Measurements from ENCODE around the gene FMO1.

The FMO1 gene

DNA sequence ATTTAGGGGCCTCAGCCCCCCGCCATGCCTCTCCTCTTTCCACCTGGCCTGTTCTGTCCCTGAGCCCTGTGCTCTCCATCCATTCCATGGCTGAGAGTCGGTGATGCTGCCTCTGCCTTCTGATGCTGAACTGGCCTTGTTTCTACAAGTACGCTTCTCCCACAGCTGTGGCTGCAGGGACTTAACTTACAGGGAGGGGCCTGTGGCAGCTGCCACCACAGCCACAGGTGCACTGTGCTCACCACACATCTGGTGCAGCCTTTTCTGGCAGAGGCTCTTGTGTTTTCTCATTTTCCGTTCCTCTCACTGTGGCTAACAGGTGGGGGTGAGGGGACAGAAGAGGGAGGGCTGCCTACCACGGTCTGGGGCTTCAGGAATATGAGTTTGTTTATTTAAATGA lies 4.2 kb downstream of the FMO1 start:
- Histone ChIP-seq H3K27me3 (no peaks in the 10 kb centered on the region), H3K27ac (no peak overlapping the region), H4K20me1 (no peaks in the 10 kb centered on the region), H3K4me1 (peaks cover 9% of the 10 kb centered on the region), H3K4me2 (peak overlapping the region; percentile 3; the same call in 1 of the 2 replicates), H3K36me3 (no peaks in the 10 kb centered on the region), H3K9me3 (no peaks in the 10 kb centered on the region), H3K4me3 (no peak overlapping the region), H3K9ac (no peak overlapping the region)
- no peak for TF ChIP-seq Cebpa-rat (IDR thresholded peaks at IDR 0.05)

DNA sequence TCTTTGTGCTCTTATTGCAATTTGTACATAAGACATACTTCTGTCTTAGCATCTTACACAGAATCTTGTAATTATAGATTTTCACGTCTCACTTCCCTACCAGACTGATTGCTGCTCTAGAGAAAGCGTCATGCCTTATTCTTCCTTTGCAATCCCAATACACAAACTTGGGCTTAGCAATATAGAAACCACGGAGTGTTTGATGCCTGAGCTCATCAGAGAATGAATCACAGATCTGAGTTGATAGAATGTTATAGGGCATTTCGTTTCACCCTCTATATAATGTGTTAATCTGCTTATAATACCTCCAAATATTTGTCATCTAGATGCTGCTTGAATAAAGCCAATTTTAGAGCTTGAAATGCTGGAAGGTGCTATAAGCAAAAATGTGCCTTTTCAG lies 6.6 kb downstream of the FMO1 start:
- no peak overlapping the region for H3K4me2 ChIP-seq
- peaks cover 9% of the 10 kb centered on the region for H3K4me1 ChIP-seq
- no peak for TF ChIP-seq Cebpa-rat (IDR thresholded peaks at IDR 0.05)

DNA sequence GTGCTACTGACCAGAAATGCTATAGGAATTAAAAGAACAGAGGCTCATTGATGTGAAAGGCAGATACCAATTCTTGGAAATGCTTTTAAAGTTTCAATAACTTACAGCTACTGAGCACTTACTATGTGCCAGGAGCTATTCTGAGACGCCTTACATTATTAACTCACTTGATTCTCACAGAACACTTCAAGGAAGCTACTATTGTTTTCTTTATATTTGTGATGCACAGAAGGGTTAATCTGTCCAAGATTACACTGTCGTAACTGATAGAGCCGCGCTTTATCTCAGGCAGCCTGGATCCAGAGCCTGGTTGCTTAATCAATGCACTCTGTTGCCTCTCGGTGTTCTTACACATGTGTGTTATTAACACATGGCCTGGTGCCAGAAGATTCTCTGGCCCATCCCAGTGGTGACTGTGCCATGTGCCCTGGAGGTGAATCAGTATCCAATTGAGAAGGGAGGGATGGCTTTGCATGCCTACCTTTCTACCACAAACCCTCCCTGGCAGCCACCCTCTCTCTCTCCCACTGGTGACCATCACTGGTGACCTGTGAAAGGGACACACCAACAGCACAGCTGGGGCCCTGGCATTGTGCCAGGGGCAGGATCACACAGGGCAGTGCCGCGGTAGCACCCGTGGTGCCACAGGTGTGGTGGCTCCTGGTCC lies 8.8 kb downstream of the FMO1 start:
- Histone ChIP-seq H3K36me3 (no peaks in the 10 kb centered on the region), H3K9ac (no peak overlapping the region), H3K27me3 (no peaks in the 10 kb centered on the region), H3K9me3 (no peaks in the 10 kb centered on the region), H3K4me2 (no peak overlapping the region), H3K4me3 (no peak overlapping the region), H4K20me1 (no peaks in the 10 kb centered on the region), H3K4me1 (peaks cover 8% of the 10 kb centered on the region), H3K27ac (no peak overlapping the region)
- TF ChIP-seq Cebpa-rat (IDR thresholded peaks at IDR 0.05): no peak

More for the DNA sequence above, 6.6 kb downstream of the FMO1 start:
- Histone ChIP-seq H3K4me3 (no peak overlapping the region), H4K20me1 (no peaks in the 10 kb centered on the region), H3K9ac (no peak overlapping the region), H3K27ac (no peak overlapping the region), H3K27me3 (no peaks in the 10 kb centered on the region), H3K9me3 (no peaks in the 10 kb centered on the region), H3K36me3 (no peaks in the 10 kb centered on the region)

DNA sequence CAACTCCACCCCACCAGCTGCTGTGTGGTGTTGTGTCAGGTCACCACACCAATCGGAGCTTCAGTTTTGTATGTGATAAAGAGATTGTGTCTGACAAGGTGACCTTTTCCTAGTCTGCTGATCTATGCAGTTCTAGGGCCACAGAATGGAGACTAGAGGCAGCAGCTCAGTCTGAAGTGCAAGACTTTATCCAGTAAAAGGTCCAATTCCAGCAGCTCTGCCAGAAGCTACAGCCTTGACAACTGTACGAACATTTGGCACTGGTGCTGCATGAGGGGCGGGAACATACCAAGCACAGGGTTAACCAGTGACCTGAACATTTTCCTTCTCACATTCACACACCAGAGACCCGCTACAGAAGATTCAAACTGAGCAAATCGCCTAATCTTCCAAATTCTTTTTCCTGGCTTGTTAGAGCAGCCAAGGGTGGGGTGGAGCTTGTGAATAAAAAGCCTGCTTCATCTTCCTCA lies 9.3 kb downstream of the FMO1 start:
- no peak for TF ChIP-seq Cebpa-rat (IDR thresholded peaks at IDR 0.05)
- Histone ChIP-seq H3K4me2 (no peak overlapping the region), H3K4me1 (peaks cover 2% of the 10 kb centered on the region; the same call in 1 of the 2 replicates), H3K27ac (no peak overlapping the region), H3K4me3 (no peak overlapping the region), H4K20me1 (no peaks in the 10 kb centered on the region), H3K9ac (no peak overlapping the region), H3K27me3 (no peaks in the 10 kb centered on the region), H3K9me3 (no peaks in the 10 kb centered on the region), H3K36me3 (no peaks in the 10 kb centered on the region)

DNA sequence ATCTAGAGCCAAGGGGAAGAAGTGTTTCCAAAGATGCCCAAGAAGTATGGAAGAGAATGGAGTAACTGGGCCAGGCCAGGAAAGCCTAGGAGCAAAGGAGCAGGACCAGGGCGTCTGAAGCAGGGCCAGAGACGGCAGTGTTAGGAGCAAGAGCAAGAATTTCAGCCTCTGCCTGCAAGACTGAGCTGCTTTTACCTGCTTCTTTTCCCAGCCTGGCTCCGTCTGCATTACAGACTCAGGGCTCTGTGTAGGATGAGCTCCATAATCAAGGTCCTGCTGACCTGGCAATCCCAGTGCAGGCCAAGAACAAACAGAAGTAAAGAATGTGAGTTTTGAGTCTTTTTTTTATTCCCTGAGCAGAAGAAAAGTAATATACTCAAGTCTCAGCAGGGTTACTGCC lies 10.1 kb downstream of the FMO1 start:
- Histone ChIP-seq H3K4me3 (no peak overlapping the region), H3K9me3 (no peaks in the 10 kb centered on the region), H3K4me2 (no peak overlapping the region), H4K20me1 (no peaks in the 10 kb centered on the region), H3K27me3 (no peaks in the 10 kb centered on the region), H3K27ac (no peak overlapping the region), H3K9ac (no peak overlapping the region), H3K36me3 (no peaks in the 10 kb centered on the region), H3K4me1 (no peaks in the 10 kb centered on the region)
- no peak for TF ChIP-seq Cebpa-rat (IDR thresholded peaks at IDR 0.05)

DNA sequence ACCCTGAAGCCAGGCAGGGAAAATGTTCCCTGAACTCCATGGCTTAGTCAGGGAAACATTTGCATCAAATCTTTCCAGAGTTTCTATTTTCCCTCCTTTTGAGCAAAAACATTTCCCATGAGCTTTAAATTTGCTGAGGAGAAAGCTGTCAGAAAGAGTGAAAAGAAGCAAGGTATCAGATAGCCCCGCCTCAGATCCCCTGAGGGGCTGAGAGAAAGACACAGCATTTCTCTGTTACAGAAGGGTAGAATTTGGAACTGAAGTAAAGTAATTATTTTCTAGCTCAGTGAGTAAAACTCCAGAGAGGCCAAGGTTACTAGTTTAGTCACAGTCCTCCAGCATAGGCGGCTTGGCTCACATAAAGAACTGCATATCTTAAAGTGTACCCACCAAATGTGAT lies 10.6 kb downstream of the FMO1 start:
- H3K9me3 ChIP-seq: no peaks in the 10 kb centered on the region
- H3K4me2 ChIP-seq: no peak overlapping the region
- no peak overlapping the region for H3K4me3 ChIP-seq
- no peaks in the 10 kb centered on the region for H3K27me3 ChIP-seq
- H4K20me1 ChIP-seq: no peaks in the 10 kb centered on the region
- H3K27ac ChIP-seq: no peak overlapping the region
- no peaks in the 10 kb centered on the region for H3K36me3 ChIP-seq
- TF ChIP-seq Cebpa-rat (IDR thresholded peaks at IDR 0.05): no peak
- no peak overlapping the region for H3K9ac ChIP-seq
- H3K4me1 ChIP-seq: no peaks in the 10 kb centered on the region

DNA sequence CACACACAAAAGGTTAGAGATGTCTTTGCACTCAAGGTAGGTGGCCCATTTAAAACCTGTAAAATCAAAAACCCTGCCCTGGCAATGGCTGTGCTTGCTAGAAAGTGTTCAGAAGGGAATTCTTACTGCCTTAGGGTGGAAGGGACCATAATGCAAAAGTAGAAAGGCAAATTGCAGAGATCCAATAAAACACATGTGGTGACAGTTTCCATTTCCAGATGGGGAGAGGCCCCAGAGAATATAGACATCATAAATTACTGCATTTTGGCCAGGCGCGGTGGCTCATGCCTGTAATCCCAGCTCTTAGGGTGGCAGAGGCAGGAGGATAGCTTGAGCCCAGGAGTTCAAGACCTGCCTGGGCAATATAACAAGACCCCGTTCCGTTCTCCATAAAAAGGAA lies 13.0 kb downstream of the FMO1 start:
- H3K9ac ChIP-seq: no peak overlapping the region
- H3K27me3 ChIP-seq: no peaks in the 10 kb centered on the region
- no peaks in the 10 kb centered on the region for H3K36me3 ChIP-seq
- H3K4me1 ChIP-seq: no peaks in the 10 kb centered on the region
- H3K4me3 ChIP-seq: no peak overlapping the region
- no peak for TF ChIP-seq Cebpa-rat (IDR thresholded peaks at IDR 0.05)
- H3K27ac ChIP-seq: no peak overlapping the region
- H3K4me2 ChIP-seq: no peak overlapping the region
- no peaks in the 10 kb centered on the region for H4K20me1 ChIP-seq
- no peaks in the 10 kb centered on the region for H3K9me3 ChIP-seq

DNA sequence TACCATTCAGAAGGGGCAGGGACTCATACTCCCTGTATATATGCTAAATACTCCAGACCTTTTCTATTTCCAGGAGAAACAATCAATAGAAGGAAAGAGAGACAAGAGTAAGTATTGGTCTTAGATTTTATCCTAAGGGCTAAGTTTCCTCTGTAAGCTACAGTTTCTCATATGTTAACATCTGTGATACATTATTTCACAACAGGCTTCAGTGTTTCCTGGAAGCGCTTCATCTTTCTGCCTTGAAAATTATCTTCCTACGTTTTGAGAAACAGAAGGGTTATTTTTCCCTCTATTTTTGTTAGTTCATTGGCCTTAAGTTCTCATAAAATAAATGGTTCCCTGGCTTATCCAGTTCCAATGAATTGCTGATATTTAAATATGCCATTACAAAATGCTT lies 15.6 kb downstream of the FMO1 start:
- Histone ChIP-seq H4K20me1 (no peaks in the 10 kb centered on the region), H3K36me3 (no peaks in the 10 kb centered on the region), H3K27ac (no peak overlapping the region), H3K9me3 (no peaks in the 10 kb centered on the region), H3K27me3 (no peaks in the 10 kb centered on the region), H3K4me1 (no peaks in the 10 kb centered on the region), H3K4me2 (no peak overlapping the region), H3K9ac (no peak overlapping the region), H3K4me3 (no peak overlapping the region)
- TF ChIP-seq Cebpa-rat (IDR thresholded peaks at IDR 0.05): no peak

DNA sequence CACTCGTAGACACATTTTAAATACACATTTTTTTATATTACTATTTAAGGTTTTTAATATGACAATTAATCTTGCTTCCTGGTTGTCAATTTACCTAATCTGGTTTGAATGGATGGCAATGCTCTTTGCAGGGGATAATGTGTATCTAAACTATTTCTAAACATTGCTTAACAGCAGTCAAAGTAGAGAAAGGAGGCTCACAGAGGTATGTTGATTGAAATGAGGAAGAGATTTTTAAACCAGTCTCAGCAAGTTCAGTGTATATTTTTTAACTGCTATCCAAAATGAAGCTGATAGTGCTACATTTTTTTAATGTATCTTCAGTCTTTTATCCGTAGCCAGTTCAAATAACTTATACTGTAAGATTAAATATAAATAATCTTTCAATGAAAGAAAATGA lies 17.4 kb downstream of the FMO1 start:
- Histone ChIP-seq H4K20me1 (no peaks in the 10 kb centered on the region), H3K4me3 (no peak overlapping the region), H3K27me3 (no peaks in the 10 kb centered on the region), H3K9me3 (no peaks in the 10 kb centered on the region), H3K4me2 (no peak overlapping the region), H3K4me1 (no peaks in the 10 kb centered on the region), H3K9ac (no peak overlapping the region), H3K27ac (no peak overlapping the region), H3K36me3 (no peaks in the 10 kb centered on the region)
- TF ChIP-seq Cebpa-rat (IDR thresholded peaks at IDR 0.05): no peak

DNA sequence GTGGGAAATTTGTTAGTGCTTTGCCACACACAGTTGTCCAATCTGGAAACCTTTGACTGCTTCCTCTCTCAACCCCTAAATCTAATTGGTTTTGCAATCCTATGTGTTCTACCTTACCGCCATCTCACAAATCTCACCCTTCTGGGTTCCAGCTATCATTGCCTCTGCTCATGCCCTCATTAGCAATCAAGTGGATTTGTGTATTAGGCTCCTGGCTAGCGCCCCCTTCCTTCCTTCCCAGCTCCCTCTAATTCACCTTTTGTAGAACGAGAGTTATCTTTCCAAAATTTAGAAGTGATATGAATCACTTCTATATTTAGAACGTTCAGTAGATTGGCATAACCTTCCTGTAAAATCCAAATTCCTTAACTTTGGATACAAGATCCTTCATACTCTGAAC lies 18.6 kb downstream of the FMO1 start:
- H3K27ac ChIP-seq: no peak overlapping the region

DNA sequence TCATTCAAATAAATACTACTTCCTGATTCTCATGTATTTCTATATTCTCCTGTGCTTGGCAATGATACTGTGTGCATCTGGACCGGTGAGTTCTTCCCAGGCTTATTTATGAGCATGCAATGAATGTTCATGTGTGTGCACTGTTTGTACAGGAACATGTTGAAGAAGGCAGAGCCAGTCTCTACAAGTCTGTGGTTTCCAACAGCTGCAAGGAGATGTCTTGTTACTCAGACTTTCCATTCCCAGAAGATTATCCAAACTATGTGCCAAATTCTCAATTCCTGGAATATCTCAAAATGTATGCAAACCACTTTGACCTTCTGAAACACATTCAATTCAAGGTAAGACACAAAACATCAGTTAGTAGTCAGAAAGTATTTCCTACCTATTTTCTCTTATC lies 19.1 kb downstream of the FMO1 start:
- Histone ChIP-seq H3K4me2 (no peak overlapping the region), H3K4me1 (no peaks in the 10 kb centered on the region), H3K27me3 (no peaks in the 10 kb centered on the region), H4K20me1 (no peaks in the 10 kb centered on the region), H3K9me3 (no peaks in the 10 kb centered on the region), H3K36me3 (no peaks in the 10 kb centered on the region), H3K27ac (no peak overlapping the region), H3K9ac (no peak overlapping the region), H3K4me3 (no peak overlapping the region)
- no peak for TF ChIP-seq Cebpa-rat (IDR thresholded peaks at IDR 0.05)

More for the DNA sequence above, 18.6 kb downstream of the FMO1 start:
- H3K9me3 ChIP-seq: no peaks in the 10 kb centered on the region
- no peak overlapping the region for H3K4me2 ChIP-seq
- H4K20me1 ChIP-seq: no peaks in the 10 kb centered on the region
- TF ChIP-seq Cebpa-rat (IDR thresholded peaks at IDR 0.05): no peak
- no peak overlapping the region for H3K4me3 ChIP-seq
- H3K4me1 ChIP-seq: no peaks in the 10 kb centered on the region
- no peaks in the 10 kb centered on the region for H3K27me3 ChIP-seq
- H3K9ac ChIP-seq: no peak overlapping the region
- no peaks in the 10 kb centered on the region for H3K36me3 ChIP-seq

Data from BLaER1 (cell line).